H1 (cell line): Measurements from ENCODE around the gene MVK. TPM values are rescaled to one million over a fixed set of nuclear protein-coding genes. Genes with fewer than 3 reads are reported as not detected.

Experiments
- CTCF ChIA-PET: fragments of 300-600 bp; sonication (Branson Sonifier 250); formaldehyde crosslinking; loops from one replicate; lab custom pipeline; 2021; ENCODE audit not compliant: partially characterized antibody; lab: Charles Lee
- POLR2A ChIA-PET: fragments of 300-600 bp; sonication (Branson Sonifier 250); formaldehyde crosslinking; loops from one replicate; lab custom pipeline; 2021; ENCODE audit warnings: inconsistent platforms; ENCODE audit not compliant: partially characterized antibody; lab: Charles Lee
- DNase-seq, 2 experiments: peaks; one replicate each; pipeline versions ENCODE4 v3.0.0 to v3.0.0-alpha.2; 2010 to 2022; ENCODE audit warnings: low spot score in 2 of 2, low read depth in 1 of 2, mixed read lengths in 1 of 2
- FAIRE-seq: peaks from 2 replicates; lab custom pipeline; 2011; peaks lifted over from hg19 to GRCh38; lab: Jason Lieb, UNC
- H2AFZ ChIP-seq: 2 replicates; pipeline ENCODE4 v1.8.1; 2012; ENCODE audit warnings: low read length, inconsistent platforms
- H2AK5ac ChIP-seq: 2 replicates; pipeline ENCODE4 v1.6.1; 2013; ENCODE audit warnings: low read depth, low read length
- H2BK120ac ChIP-seq: replicated peaks from 2 replicates; pipeline ENCODE3; 2013; ENCODE audit warnings: low read depth, low read length, inconsistent platforms
- H2BK12ac ChIP-seq: 2 replicates; pipeline ENCODE4 v1.6.1; 2013; ENCODE audit warnings: low read depth, low read length
- H2BK15ac ChIP-seq: 2 replicates; pipeline ENCODE4 v1.6.1; 2013; ENCODE audit warnings: low read length
- H2BK20ac ChIP-seq: 2 replicates; pipeline ENCODE4 v1.6.1; 2013; ENCODE audit warnings: low read length
- H2BK5ac ChIP-seq: 2 replicates; pipeline ENCODE4 v1.6.1; 2013; ENCODE audit warnings: low read depth, low read length
- H3K14ac ChIP-seq: 2 replicates; pipeline ENCODE4 v1.6.1; 2013; ENCODE audit warnings: inconsistent platforms; ENCODE audit not compliant: insufficient read length
- H3K18ac ChIP-seq: 2 replicates; pipeline ENCODE4 v1.6.1; 2013; ENCODE audit warnings: low read length; ENCODE audit errors: extremely low read depth
- H3K23ac ChIP-seq: 2 replicates; pipeline ENCODE4 v1.6.1; 2013; ENCODE audit warnings: inconsistent platforms; ENCODE audit not compliant: insufficient read length
- H3K23me2 ChIP-seq: 2 replicates; pipeline ENCODE4 v1.6.1; 2013; ENCODE audit warnings: low read depth, low read length
- H3K27ac ChIP-seq: 2 replicates; pipeline ENCODE4 v1.6.1; 2011; ENCODE audit warnings: low read depth, low read length, inconsistent platforms
- H3K27me3 ChIP-seq, 4 experiments: replicated peaks in 1 of 4; 1 replicate in 1 of 4; 2 replicates in 3 of 4; pipeline versions ENCODE4 v1.6.1 to v1.8.1; 2011 to 2013; ENCODE audit warnings: low read length in 3 of 4, mild to moderate bottlenecking in 3 of 4, inconsistent platforms in 2 of 4, mixed read lengths in 2 of 4, moderate library complexity in 1 of 4; ENCODE audit not compliant: control insufficient read depth in 3 of 4, insufficient read depth in 3 of 4; ENCODE audit errors: extremely low read depth in 1 of 4
- H3K36me3 ChIP-seq, 4 experiments: 2 replicates each; pipeline versions ENCODE4 v1.6.1 to v1.8.1; 2011 to 2013; ENCODE audit warnings: mild to moderate bottlenecking in 4 of 4, low read length in 3 of 4, moderate library complexity in 2 of 4, control low read depth in 1 of 4, inconsistent platforms in 1 of 4; ENCODE audit not compliant: insufficient read depth in 4 of 4, control insufficient read depth in 2 of 4
- H3K4ac ChIP-seq: replicated peaks from 2 replicates; pipeline ENCODE3; 2013; ENCODE audit warnings: low read length, low read depth, mixed read lengths, inconsistent platforms; ENCODE audit not compliant: insufficient read length
- H3K4me1 ChIP-seq, 4 experiments: replicated peaks in 1 of 4; 1 replicate in 1 of 4; 2 replicates in 3 of 4; pipeline versions ENCODE4 v1.6.1 to v1.8.1; 2011 to 2013; ENCODE audit warnings: low read length in 3 of 4, inconsistent platforms in 2 of 4, mixed read lengths in 1 of 4; ENCODE audit not compliant: insufficient read depth in 4 of 4, control insufficient read depth in 3 of 4
- H3K4me2 ChIP-seq, 2 experiments: 2 replicates each; pipeline versions ENCODE4 v1.6.1 to v1.8.1; 2011 to 2013; ENCODE audit warnings: low read depth in 2 of 2, low read length in 2 of 2, control low read depth in 1 of 2, inconsistent platforms in 1 of 2, mild to moderate bottlenecking in 1 of 2; ENCODE audit not compliant: insufficient read depth in 1 of 2
- H3K4me3 ChIP-seq, 4 experiments: fragments of 200-600, 300-600 bp in 1 of 4; sonication (generic), shearing (Covaris generic), sonication (Bioruptor Twin) in 1 of 4; 2 replicates each; pipeline versions ENCODE4 v1.5.1 to v1.8.1; 2011 to 2016; ENCODE audit warnings: low read length in 4 of 4, low read depth in 3 of 4, control low read depth in 2 of 4, inconsistent platforms in 2 of 4, mild to moderate bottlenecking in 2 of 4, mixed read lengths in 1 of 4, moderate library complexity in 1 of 4; ENCODE audit not compliant: insufficient read depth in 2 of 4; ENCODE audit errors: extremely low read depth in 1 of 4
- H3K56ac ChIP-seq: replicated peaks from 2 replicates; pipeline ENCODE3; 2013; ENCODE audit warnings: low read depth, mild to moderate bottlenecking, mixed read lengths, low read length, inconsistent platforms; ENCODE audit not compliant: insufficient read length
- H3K79me1 ChIP-seq: 2 replicates; pipeline ENCODE4 v1.6.1; 2013; ENCODE audit warnings: low read depth, low read length, control low read depth
- H3K79me2 ChIP-seq, 2 experiments: 2 replicates each; pipeline versions ENCODE4 v1.6.1 to v1.8.1; 2012 to 2013; ENCODE audit warnings: low read length in 2 of 2, mild to moderate bottlenecking in 2 of 2, inconsistent platforms in 1 of 2; ENCODE audit not compliant: insufficient read depth in 2 of 2, control insufficient read depth in 1 of 2
- H3K9ac ChIP-seq, 4 experiments: replicated peaks in 1 of 4; 1 replicate in 1 of 4; 2 replicates in 3 of 4; pipeline versions ENCODE4 v1.6.1 to v1.8.1; 2011 to 2013; ENCODE audit warnings: low read depth in 3 of 4, low read length in 3 of 4, control low read depth in 2 of 4, mild to moderate bottlenecking in 2 of 4, moderate library complexity in 2 of 4, inconsistent platforms in 1 of 4; ENCODE audit errors: extremely low read depth in 1 of 4
- H3K9me3 ChIP-seq, 2 experiments: 2 replicates each; pipeline versions ENCODE4 v1.6.1 to v1.8.1; 2012 to 2013; ENCODE audit warnings: mild to moderate bottlenecking in 2 of 2, moderate library complexity in 2 of 2, control low read depth in 1 of 2, inconsistent platforms in 1 of 2, low read depth in 1 of 2, low read length in 1 of 2, mixed read lengths in 1 of 2; ENCODE audit not compliant: insufficient read depth in 2 of 2
- H4K20me1 ChIP-seq, 2 experiments: replicated peaks in 1 of 2; 2 replicates each; pipeline versions ENCODE3 to v1.8.1; 2011 to 2013; ENCODE audit warnings: inconsistent platforms in 2 of 2, low read length in 2 of 2, mild to moderate bottlenecking in 1 of 2; ENCODE audit not compliant: insufficient read depth in 2 of 2, control insufficient read depth in 1 of 2
- H4K5ac ChIP-seq: 2 replicates; pipeline ENCODE4 v1.6.1; 2013; ENCODE audit warnings: low read length, low read depth, mixed read lengths, inconsistent platforms; ENCODE audit not compliant: insufficient read length
- H4K8ac ChIP-seq: 2 replicates; pipeline ENCODE4 v1.8.0; 2013; ENCODE audit warnings: mild to moderate bottlenecking, moderate library complexity, low read length, inconsistent platforms; ENCODE audit not compliant: insufficient read depth; ENCODE audit errors: extremely low read depth
- H4K91ac ChIP-seq: replicated peaks from 2 replicates; pipeline ENCODE3; 2013; ENCODE audit warnings: low read length, mixed read lengths, inconsistent platforms; ENCODE audit not compliant: insufficient read length
- BCL11A ChIP-seq, 2 experiments: IDR thresholded peaks; one replicate each; pipeline ENCODE4 v1.6.1; 2011; ENCODE audit warnings: low read depth in 2 of 2, low read length in 2 of 2, mild to moderate bottlenecking in 2 of 2
- CEBPB ChIP-seq: IDR thresholded peaks from 2 replicates; pipeline ENCODE4 v1.6.1; 2012; ENCODE audit warnings: low read depth, low read length
- CREB1 ChIP-seq: IDR thresholded peaks from 2 replicates; pipeline ENCODE4 v1.6.1; 2012; ENCODE audit warnings: inconsistent platforms
- EGR1 ChIP-seq: IDR thresholded peaks from 2 replicates; pipeline ENCODE4 v1.6.1; 2011; ENCODE audit warnings: low read depth, low read length, borderline replicate concordance
- EZH2 ChIP-seq: fragments of 200-600 bp; sonication (generic); IDR thresholded peaks from 2 replicates; pipeline ENCODE4 v1.7.1; 2012; ENCODE audit warnings: low read depth, mild to moderate bottlenecking, moderate library complexity, low read length, inconsistent platforms; ENCODE audit not compliant: severe bottlenecking
- GABPA ChIP-seq: IDR thresholded peaks from 2 replicates; pipeline ENCODE4 v1.6.1; 2011; ENCODE audit warnings: mild to moderate bottlenecking, low read length, moderate library complexity, borderline replicate concordance; ENCODE audit not compliant: insufficient read depth
- HDAC2 ChIP-seq, 2 experiments: fragments of 300-600 bp in 1 of 2; sonication (generic) in 1 of 2; IDR thresholded peaks; 2 replicates each; pipeline ENCODE4 v1.6.1; 2011 to 2012; ENCODE audit warnings: low read depth in 2 of 2, low read length in 2 of 2, mild to moderate bottlenecking in 2 of 2, moderate library complexity in 2 of 2, borderline replicate concordance in 1 of 2, inconsistent platforms in 1 of 2
- JUN ChIP-seq: IDR thresholded peaks from 2 replicates; pipeline ENCODE4 v1.6.1; 2011; ENCODE audit warnings: low read depth, mild to moderate bottlenecking, improper control_type of control experiment, low read length
- KDM4A ChIP-seq: IDR thresholded peaks from one replicate; pipeline ENCODE4 v1.7.1; 2012; ENCODE audit warnings: low read depth, mild to moderate bottlenecking, moderate library complexity, low read length, inconsistent platforms; ENCODE audit not compliant: severe bottlenecking
- POLR2AphosphoS5 ChIP-seq: IDR thresholded peaks from 2 replicates; pipeline ENCODE4 v1.6.1; 2011; ENCODE audit warnings: low read depth, low read length
- RBBP5 ChIP-seq: IDR thresholded peaks from 2 replicates; pipeline ENCODE4 v1.7.1; 2012; ENCODE audit warnings: low read depth, mild to moderate bottlenecking, inconsistent platforms, low read length, moderate library complexity, borderline replicate concordance
- SIX5 ChIP-seq: IDR thresholded peaks from 2 replicates; pipeline ENCODE4 v1.6.1; 2011; ENCODE audit warnings: mild to moderate bottlenecking, low read depth, low read length
- WGBS, 2 experiments: shearing (Covaris generic) in 1 of 2; methylation state at CpG; one replicate each; pipeline versions ENCODE4 v1.1.6 to v1.1.7; 2013 to 2015; ENCODE audit warnings: low lambda C conversion rate in 2 of 2, mixed read lengths in 2 of 2, inconsistent platforms in 1 of 2, low coverage in 1 of 2, missing lambda C conversion rate in 1 of 2; ENCODE audit not compliant: insufficient replicate concordance in 2 of 2, insufficient coverage in 1 of 2, insufficient read length in 1 of 2; ENCODE audit errors: extremely low coverage in 1 of 2, missing lambda C conversion rate in 1 of 2; 5-methylcytosine and 5-hydroxymethylcytosine counted together
- polyA plus RNA-seq, 7 experiments: library from polyadenylated mRNA; depleted of rRNA in 3 of 7; stranded (reverse) in 5 of 7; unstranded in 2 of 7; fragments of >200 nt in 5 of 7; fragments of 200-250 nt in 2 of 7; gene quantifications; 1 replicate in 5 of 7; 2 replicates in 1 of 7; 4 replicates in 1 of 7; pipeline versions ENCODE4 v1.2.1 to v1.2.3, GENCODE V29; 2011 to 2013; ENCODE audit warnings: missing spikeins in 2 of 7, mixed read lengths in 2 of 7
- total RNA-seq: library from RNA; stranded (reverse); fragmentation: NEBNext Ultra II Directional; extraction: Animal tissue kit (Norgen Biotek cat#: 25700); gene quantifications from 2 replicates; pipeline ENCODE4 v1.2.1, GENCODE V29; 2021
- TF ChIP-seq, protein P1 (sequence below): IDR thresholded peaks from 2 replicates; pipeline ENCODE4 v1.6.1; 2012; ENCODE audit warnings: low read length, inconsistent platforms

Gene MVK
- total and polyA plus RNA-seq, 2 of the 8 experiments (the other 6 are each of a cell fraction or from before 2014, with no cell fraction given) = 15.7 to 20.9 TPM

DNA sequence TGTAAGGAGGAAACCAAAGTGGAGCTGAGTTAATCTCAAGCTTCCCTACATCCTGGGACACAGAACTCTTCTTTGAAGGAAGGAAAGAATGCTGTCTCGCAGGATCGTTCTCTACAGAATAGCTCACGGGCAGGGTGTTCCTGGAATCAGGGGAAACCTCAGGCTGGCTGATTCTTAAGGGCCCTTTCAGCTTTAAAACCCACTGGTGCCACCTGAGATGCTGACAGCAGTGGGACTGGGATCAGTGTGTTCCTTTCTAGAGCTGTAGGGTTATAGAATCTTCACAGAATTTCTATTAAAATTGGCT, 48.4 kb upstream of the MVK start:
- no peak overlapping the region for H3K4me2 ChIP-seq
- no peak overlapping the region for H2AK5ac ChIP-seq
- H2BK5ac ChIP-seq = no peak overlapping the region
- H2BK12ac ChIP-seq = no peak overlapping the region
- H3K79me2 ChIP-seq = no peaks in the 10 kb centered on the region
- no peaks in the 10 kb centered on the region for H3K23me2 ChIP-seq
- H3K4me3 ChIP-seq = no peak overlapping the region; a peak in 1 of 8 replicates
- no peak overlapping the region; the same call in 1 of the 2 replicates for H3K27ac ChIP-seq
- FAIRE-seq (no peak), DNase-seq (no peak)
- ChIA-PET CTCF (interaction anchor here (1.3 to 3.0 kb wide), 7 partner anchors 9 to 249 kb away, joined by 3 to 18 read pairs (median 3); no protein-coding TSS in a partner anchor), POLR2A (no interaction called here)
- WGBS, 2 experiments = 95% methylated on average over 3 of the region's 3 CpGs; no CpG with 5 or more reads in 1 of the 2 experiments
- no peaks in the 10 kb centered on the region for H3K79me1 ChIP-seq
- H2BK15ac ChIP-seq = no peak overlapping the region
- H3K23ac ChIP-seq = no peak overlapping the region
- peaks cover 0 to 4% (median 2%) of the 10 kb centered on the region in 4 experiments; a peak in 4 of 7 replicates for H3K4me1 ChIP-seq
- H4K5ac ChIP-seq = no peak overlapping the region
- H4K8ac ChIP-seq = no peak overlapping the region
- no peaks in the 10 kb centered on the region for H4K20me1 ChIP-seq
- no peak overlapping the region for H2AFZ ChIP-seq
- H2BK120ac ChIP-seq = no peak overlapping the region
- no peak overlapping the region for H3K14ac ChIP-seq
- H3K56ac ChIP-seq = no peak overlapping the region
- no peak overlapping the region for H2BK20ac ChIP-seq
- H3K27me3 ChIP-seq = no peaks in the 10 kb centered on the region
- H4K91ac ChIP-seq = no peak overlapping the region
- peaks cover 0 to 9% (median 0%) of the 10 kb centered on the region in 4 experiments; a peak in 5 of 8 replicates for H3K36me3 ChIP-seq
- H3K4ac ChIP-seq = no peak overlapping the region
- no peak overlapping the region; a peak in 1 of 7 replicates for H3K9ac ChIP-seq
- no peak overlapping the region for H3K18ac ChIP-seq
- H3K9me3 ChIP-seq = no peaks in the 10 kb centered on the region
- TF ChIP-seq POLR2AphosphoS5 (no peak), KDM4A (no peak), HDAC2 (IDR thresholded peaks at IDR 0.05; ENCODE audit: borderline replicate concordance in 1 of 2, low read depth in 2 of 2, low read length in 2 of 2) (no peak), GABPA (no peak), CEBPB (no peak), JUN (no peak), EZH2 (no peak), CREB1 (no peak), EGR1 (no peak), RBBP5 (no peak), BCL11A (IDR thresholded peaks at IDR 0.05; ENCODE audit: low read depth in 2 of 2, low read length in 2 of 2) (no peak), SIX5 (no peak)
- TF ChIP-seq, protein P1, sequence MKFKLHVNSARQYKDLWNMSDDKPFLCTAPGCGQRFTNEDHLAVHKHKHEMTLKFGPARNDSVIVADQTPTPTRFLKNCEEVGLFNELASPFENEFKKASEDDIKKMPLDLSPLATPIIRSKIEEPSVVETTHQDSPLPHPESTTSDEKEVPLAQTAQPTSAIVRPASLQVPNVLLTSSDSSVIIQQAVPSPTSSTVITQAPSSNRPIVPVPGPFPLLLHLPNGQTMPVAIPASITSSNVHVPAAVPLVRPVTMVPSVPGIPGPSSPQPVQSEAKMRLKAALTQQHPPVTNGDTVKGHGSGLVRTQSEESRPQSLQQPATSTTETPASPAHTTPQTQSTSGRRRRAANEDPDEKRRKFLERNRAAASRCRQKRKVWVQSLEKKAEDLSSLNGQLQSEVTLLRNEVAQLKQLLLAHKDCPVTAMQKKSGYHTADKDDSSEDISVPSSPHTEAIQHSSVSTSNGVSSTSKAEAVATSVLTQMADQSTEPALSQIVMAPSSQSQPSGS = no peak
